GM18505 (cell line): ENCODE measurements around the gene NIPSNAP2.
"Not testable (repeated sequence)": the region's sequence is repeated elsewhere in the genome, so short reads cannot be mapped to it uniquely, and the experiment has no call there.

Experiments
- ATAC-seq: cut with Tn5 transposase; IDR thresholded peaks from one replicate; pipeline ENCODE4 v1.9.1; 2021; ENCODE audit not compliant: unreplicated experiment
- POLR2A ChIP-seq: IDR thresholded peaks from 4 replicates; pipeline ENCODE4 v1.6.1; 2011; ENCODE audit warnings: borderline replicate concordance; ENCODE audit not compliant: insufficient read depth, insufficient read length; ENCODE audit errors: extremely low read depth

NIPSNAP2 gene

DNA sequence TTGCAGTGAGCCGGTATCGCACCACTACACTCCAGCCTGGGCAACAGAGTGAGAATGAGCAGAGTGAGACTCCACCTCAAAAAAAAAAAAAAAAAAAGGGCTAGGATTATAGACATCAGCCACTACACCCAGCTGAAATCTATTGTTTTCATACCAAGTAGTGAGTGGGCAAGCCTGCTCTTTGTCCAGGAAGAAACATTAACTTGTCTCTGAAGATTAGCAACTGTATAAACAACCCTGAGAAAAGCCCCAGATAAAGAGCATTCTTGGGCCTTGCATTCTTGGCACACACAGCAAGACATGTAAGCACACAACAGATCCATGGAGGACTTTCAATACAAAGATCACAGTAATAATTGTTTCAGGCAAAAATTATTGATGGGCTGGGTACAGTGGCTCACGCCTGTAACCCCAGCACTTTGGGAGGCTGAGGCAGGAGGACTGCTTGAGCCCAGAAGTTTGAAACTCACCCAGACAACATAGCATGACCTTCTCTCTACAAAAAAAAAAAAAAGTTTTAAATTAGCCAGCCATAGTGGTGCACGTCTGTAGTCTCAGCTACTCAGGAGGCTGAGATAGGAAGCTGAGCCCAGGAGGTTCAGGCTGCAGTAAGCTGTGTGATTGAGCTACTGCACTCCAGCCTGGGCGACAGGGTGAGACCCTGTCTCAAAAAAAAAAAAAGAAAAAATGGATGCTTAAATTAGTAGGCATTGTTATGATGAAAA lies 82.5 kb downstream of the NIPSNAP2 start:
- no peak for ATAC-seq
- no peak for TF ChIP-seq POLR2A

DNA sequence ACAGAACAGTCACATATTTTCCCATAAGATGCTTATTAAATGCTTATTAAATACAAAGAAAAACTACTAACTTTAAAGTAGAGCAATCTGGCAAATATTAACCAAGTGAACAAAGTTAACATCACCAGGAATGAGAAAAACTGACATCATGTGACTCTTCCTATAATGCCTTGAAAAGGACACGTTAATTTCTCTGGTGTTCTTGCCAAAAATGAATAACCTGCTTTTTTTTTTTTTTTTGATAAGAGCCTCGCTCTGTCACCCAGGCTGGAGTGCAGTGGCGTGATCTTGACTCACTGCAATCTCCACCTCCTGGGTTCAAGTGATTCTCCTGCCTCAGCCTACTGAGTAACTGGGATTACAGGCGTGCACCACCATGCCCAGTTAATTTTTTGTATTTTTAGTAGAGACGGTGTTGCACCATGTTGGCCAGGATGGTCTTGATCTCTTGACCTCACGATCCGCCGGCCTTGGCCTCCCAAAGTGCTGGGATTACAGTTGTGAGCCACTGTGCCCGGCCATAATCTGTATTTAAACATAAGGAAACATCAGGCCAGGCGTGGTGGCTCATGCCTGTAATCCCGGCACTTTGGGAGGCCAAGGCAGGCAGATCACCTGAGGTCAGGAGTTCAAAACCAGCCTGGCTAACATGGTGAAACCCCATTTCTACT lies 83.2 kb downstream of the NIPSNAP2 start:
- not testable (repeated sequence) for ATAC-seq

DNA sequence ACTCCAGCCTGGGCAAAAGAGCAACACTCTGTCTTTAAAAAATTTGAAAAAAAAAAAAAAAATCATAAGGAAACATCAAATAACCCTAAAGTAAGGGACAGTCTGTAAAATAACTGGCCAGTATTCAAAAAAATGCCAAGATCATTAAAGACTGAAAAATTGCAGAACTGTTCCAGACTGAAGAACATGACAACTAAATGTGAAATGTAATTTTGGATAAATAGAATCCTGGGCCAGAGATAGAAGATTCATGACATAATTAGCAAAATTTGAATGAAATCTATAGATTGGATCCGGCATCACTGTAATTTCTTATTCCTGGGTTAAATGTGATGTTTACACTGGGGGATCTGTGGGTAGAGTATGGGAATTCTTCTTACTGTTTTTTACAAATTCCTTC lies 83.9 kb downstream of the NIPSNAP2 start:
- ATAC-seq, result no peak
- TF ChIP-seq POLR2A, result no peak

DNA sequence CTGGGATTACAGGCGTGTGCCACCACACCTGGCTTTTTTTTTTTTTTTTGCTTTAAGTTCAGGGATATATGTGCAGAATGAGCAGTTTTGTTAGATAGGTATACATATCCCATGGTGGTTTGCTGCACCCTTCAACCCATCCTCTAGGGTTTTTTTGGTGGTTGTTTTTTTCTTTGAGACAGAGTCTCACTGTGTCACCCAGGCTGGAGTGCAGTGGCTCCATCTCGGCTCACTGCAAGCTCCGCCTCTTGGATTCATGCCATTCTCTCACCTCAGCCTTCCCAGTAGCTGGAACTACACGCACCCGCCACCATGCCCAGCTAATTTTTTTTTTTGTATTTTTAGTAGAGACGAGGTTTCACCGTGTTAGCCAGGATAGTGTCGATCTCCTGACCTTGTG lies 84.4 kb downstream of the NIPSNAP2 start:
- not testable (repeated sequence) for ATAC-seq
